Adrenal gland (tissue), 5 donors: Measurements from ENCODE around the gene MICU1.
"Not testable (repeated sequence)": the region's sequence is repeated elsewhere in the genome, so short reads cannot be mapped to it uniquely, and the experiment has no call there.

ENCODE experiments used
- POLR2A ChIP-seq, 2 donors: fragments of 450-650 bp; IDR thresholded peaks; one replicate each; pipeline ENCODE4 v1.6.1; 2017; ENCODE audit warnings: antibody characterized with exemption in 2 of 2, mild to moderate bottlenecking in 2 of 2, moderate library complexity in 1 of 2
- TF ChIP-seq, protein P1 (sequence below), 6 experiments: fragments of 450-650 bp in 4 of 6; fragments of 200-600 bp in 2 of 6; sonication (generic) in 1 of 6; IDR thresholded peaks; 1 replicate in 5 of 6; 2 replicates in 1 of 6; pipeline versions ENCODE4 v1.5.1 to v1.8.0; 2016 to 2021; ENCODE audit warnings: antibody characterized with exemption in 6 of 6, mild to moderate bottlenecking in 2 of 6, moderate library complexity in 1 of 6
- donor health status: DM: no; HTN: no; CAD: no.

DNA sequence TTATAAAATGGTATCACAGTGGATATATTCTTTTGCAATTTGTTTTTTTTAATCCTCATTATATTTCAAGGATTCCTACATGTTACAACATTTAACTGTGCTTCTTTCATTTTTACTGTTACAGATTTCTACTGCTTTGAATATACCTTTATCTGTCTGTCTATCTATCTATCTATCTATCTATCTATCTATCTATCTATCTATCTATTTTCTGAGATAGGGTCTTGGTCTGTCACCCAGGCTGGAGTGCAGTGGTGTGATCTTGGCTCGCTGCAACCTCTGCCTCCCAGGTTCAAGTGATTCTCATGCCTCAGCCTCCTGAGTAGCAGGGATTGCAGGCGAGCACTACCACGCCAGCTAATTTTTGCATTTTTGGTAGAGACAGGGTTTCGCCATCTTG lies 194.9 kb downstream of the MICU1 start:
- TF ChIP-seq, protein P1, sequence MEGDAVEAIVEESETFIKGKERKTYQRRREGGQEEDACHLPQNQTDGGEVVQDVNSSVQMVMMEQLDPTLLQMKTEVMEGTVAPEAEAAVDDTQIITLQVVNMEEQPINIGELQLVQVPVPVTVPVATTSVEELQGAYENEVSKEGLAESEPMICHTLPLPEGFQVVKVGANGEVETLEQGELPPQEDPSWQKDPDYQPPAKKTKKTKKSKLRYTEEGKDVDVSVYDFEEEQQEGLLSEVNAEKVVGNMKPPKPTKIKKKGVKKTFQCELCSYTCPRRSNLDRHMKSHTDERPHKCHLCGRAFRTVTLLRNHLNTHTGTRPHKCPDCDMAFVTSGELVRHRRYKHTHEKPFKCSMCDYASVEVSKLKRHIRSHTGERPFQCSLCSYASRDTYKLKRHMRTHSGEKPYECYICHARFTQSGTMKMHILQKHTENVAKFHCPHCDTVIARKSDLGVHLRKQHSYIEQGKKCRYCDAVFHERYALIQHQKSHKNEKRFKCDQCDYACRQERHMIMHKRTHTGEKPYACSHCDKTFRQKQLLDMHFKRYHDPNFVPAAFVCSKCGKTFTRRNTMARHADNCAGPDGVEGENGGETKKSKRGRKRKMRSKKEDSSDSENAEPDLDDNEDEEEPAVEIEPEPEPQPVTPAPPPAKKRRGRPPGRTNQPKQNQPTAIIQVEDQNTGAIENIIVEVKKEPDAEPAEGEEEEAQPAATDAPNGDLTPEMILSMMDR (IDR thresholded peaks at IDR 0.05), result not testable (repeated sequence)
- not testable (repeated sequence) for TF ChIP-seq POLR2A (IDR thresholded peaks at IDR 0.05)
